NCI-H345 treated with DMSO at 0.1 percent for 48 hours (cell line): ENCODE results near the gene RMRP.

Source experiments
- DNase-seq: peaks from one replicate; lab custom pipeline; 2025; ENCODE audit not compliant: unreplicated experiment; lab: John Stamatoyannopoulos, UW

The RMRP gene

GRCh38 chr9:35666045-35666444 is 8.2 kb upstream of the RMRP start:
- no peak for DNase-seq

- DNase-seq = no peak
Observed at GRCh38 chr9:35665471-35665818, 7.6 kb upstream of the RMRP start.

GRCh38 chr9:35664531-35665470 is 7.0 kb upstream of the RMRP start, which contains the start of gene ARHGEF39:
Gene ARHGEF39, minus strand, starts transcription at chr9:35665195. Its CDS starts 26 bp downstream, at chr9:35665169.
- DNase-seq = peak; percentile 68

- no peak for DNase-seq
Observed at GRCh38 chr9:35662437-35662836, 4.6 kb upstream of the RMRP start.

- no peak for DNase-seq
Observed at GRCh38 chr9:35661756-35662350, 4.0 kb upstream of the RMRP start.

GRCh38 chr9:35660966-35661415 is 3.2 kb upstream of the RMRP start:
- DNase-seq = no peak

GRCh38 chr9:35659340-35659739 is 1.5 kb upstream of the RMRP start:
- no peak for DNase-seq

- DNase-seq = no peak
Observed at GRCh38 chr9:35658968-35659220, 1.1 kb upstream of the RMRP start.

- peak; percentile 70 for DNase-seq
Observed at GRCh38 chr9:35658137-35658967, 533 bp upstream of the RMRP start, which contains the start of gene CCDC107. Gene CCDC107, plus strand, starts transcription at chr9:35658292. Its CDS starts 88 bp downstream, at chr9:35658380.

- DNase-seq = no peak
Observed at GRCh38 chr9:35656831-35657545, 831 bp downstream of the RMRP start.

GRCh38 chr9:35656348-35656747 is 1.5 kb downstream of the RMRP start:
- DNase-seq = no peak

GRCh38 chr9:35653611-35654010 is 4.2 kb downstream of the RMRP start:
- no peak for DNase-seq

- DNase-seq = no peak
Observed at GRCh38 chr9:35652829-35653209, 5.0 kb downstream of the RMRP start.

GRCh38 chr9:35651956-35652828 is 5.6 kb downstream of the RMRP start:
- no peak for DNase-seq

- DNase-seq = no peak
Observed at GRCh38 chr9:35650341-35651158, 7.3 kb downstream of the RMRP start, which contains the start of gene SIT1. Gene SIT1, minus strand, starts transcription at chr9:35650931. Its CDS starts 78 bp downstream, at chr9:35650853.

- no peak for DNase-seq
Observed at GRCh38 chr9:35649431-35650340, 8.1 kb downstream of the RMRP start.

- peak; percentile 89 for DNase-seq
Observed at GRCh38 chr9:35646533-35647265, 11.1 kb downstream of the RMRP start.
